LNCAP (cell line): ENCODE data around the gene LINC00237.

Experiments
- CTCF ChIP-seq: fragments of 450-650 bp; IDR thresholded peaks from 2 replicates; pipeline ENCODE4 v1.5.1; 2017; ENCODE audit warnings: mild to moderate bottlenecking

The LINC00237 gene

DNA sequence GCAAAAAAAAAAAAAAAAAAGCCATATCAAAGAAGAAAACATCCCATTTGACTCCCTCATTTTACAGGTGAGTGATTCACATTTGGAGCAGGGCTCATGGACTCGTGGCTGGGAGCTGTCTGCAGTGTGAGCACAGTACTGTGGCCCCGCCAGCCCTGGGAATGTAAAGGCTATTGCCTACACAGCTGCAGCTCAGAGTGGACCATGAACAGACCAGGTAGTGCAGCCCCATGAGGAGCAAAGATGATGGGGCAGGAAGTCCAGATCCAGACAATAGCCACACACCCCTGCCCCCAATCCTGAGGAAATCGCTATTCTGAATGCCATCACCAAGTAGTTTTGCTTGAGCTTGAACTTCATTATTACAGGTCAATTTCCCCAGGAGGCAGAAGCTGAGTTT, 55.4 kb downstream of the LINC00237 start:
- TF ChIP-seq CTCF = no peak

- TF ChIP-seq CTCF = no peak
Measured at GRCh38 chr20:21049305-21049828, 56.8 kb downstream of the LINC00237 start.

DNA sequence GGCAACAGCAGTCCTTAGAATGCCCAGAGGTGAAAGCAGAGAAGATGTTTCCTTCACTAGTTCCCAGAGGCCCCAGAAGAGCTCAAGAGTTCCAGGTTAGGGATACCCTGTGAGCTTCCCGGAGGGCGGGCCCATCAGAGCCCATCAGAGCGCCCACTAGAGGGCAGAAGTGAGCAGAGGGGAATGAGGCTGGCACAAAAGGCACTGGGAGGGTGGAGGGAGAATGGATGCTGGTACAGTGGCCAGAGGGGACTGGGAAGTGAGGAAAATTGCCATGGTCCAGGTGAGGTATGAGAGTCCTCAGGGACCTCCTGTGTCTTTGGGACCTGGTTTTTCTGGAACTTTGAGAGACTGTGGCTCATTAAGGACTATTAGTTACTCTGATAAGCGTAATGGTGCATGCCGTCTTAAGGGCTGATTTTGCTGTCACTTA, 57.3 kb downstream of the LINC00237 start:
- peak; percentile 93 for TF ChIP-seq CTCF

- TF ChIP-seq CTCF = no peak
Measured at GRCh38 chr20:21047981-21048380, 58.2 kb downstream of the LINC00237 start.

DNA sequence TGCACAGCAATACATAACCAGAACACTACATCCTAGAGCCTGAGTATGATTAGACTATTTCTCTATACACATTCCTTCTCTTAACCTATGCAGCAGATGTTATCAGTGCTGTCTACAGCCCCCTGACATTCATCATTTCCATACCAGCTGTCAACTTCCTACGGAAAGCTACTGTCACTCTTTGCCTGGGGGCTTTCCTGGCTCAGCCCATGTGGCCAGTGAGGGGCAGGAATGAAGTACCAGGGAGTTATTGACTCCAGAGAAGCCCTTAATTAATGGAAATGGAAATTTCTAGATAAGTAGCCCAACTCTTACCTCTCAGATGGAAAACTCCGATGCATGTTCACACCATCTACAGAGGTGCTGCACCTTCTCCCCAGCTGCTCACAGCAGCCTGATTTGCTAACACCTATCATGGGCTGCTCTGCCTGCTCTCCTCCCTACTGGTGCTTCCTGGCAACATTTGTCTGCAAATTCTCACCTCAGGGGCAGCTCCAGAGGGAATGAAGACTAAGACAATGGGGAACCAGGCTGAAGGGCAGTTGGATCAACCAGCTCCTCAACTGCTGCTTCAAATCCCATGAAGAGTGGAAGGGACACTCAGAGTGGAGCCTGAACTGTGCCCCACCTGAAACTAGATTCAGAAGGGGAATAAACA, 59.6 kb downstream of the LINC00237 start:
- no peak for TF ChIP-seq CTCF
